Suprapubic skin (tissue), 3 donors: Measurements from ENCODE around the gene TRIM8.

ENCODE experiments used
- EP300 ChIP-seq: sonication (generic); formaldehyde crosslinking; IDR thresholded peaks from one replicate; pipeline ENCODE4 v1.6.1; 2017; ENCODE audit warnings: antibody characterized with exemption
- POLR2A ChIP-seq, 2 donors: fragments of 450-650 bp; IDR thresholded peaks; one replicate each; pipeline ENCODE4 v1.6.1; 2017; ENCODE audit warnings: antibody characterized with exemption in 2 of 2, mild to moderate bottlenecking in 2 of 2, moderate library complexity in 2 of 2
- TF ChIP-seq, protein P1 (sequence below), 2 donors: fragments of 200-600 bp in 1 of 2; fragments of 450-650 bp in 1 of 2; sonication (generic) in 1 of 2; IDR thresholded peaks; one replicate each; pipeline ENCODE4 v1.5.1; 2016 to 2019; ENCODE audit warnings: antibody characterized with exemption in 2 of 2, mild to moderate bottlenecking in 1 of 2, moderate library complexity in 1 of 2

DNA sequence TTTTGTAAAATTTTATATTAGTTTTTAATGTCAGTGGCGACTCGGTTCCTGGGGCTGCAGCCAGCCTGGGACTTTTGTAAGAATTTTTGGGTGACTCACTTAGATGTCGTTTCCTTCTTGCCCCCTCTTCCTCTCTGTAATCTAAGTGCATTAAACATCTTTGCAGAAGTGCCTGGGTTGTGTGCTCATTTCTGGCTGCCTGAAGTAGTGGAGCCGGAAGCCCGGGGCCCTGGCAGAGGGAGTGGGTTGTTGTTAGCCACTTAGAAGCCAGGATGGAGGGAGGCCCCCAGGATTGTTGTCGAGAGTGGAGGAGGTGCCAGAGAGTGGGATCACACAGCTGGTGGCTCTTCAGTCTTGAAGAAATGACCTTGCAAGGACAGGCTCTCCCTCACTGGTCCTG, 11.0 kb upstream of the TRIM8 start:
- TF ChIP-seq, protein P1, sequence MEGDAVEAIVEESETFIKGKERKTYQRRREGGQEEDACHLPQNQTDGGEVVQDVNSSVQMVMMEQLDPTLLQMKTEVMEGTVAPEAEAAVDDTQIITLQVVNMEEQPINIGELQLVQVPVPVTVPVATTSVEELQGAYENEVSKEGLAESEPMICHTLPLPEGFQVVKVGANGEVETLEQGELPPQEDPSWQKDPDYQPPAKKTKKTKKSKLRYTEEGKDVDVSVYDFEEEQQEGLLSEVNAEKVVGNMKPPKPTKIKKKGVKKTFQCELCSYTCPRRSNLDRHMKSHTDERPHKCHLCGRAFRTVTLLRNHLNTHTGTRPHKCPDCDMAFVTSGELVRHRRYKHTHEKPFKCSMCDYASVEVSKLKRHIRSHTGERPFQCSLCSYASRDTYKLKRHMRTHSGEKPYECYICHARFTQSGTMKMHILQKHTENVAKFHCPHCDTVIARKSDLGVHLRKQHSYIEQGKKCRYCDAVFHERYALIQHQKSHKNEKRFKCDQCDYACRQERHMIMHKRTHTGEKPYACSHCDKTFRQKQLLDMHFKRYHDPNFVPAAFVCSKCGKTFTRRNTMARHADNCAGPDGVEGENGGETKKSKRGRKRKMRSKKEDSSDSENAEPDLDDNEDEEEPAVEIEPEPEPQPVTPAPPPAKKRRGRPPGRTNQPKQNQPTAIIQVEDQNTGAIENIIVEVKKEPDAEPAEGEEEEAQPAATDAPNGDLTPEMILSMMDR (IDR thresholded peaks at IDR 0.05) = no peak
- no peak for TF ChIP-seq POLR2A (IDR thresholded peaks at IDR 0.05)
- no peak for TF ChIP-seq EP300
